Chondrocyte (in vitro differentiated cells): ENCODE data around the gene CDAN1. TPM values are rescaled to one million over a fixed set of nuclear protein-coding genes. Genes with fewer than 3 reads are reported as not detected.

Source experiments
- DNase-seq: peaks from one replicate; pipeline ENCODE4 v3.0.0; 2021; ENCODE audit warnings: mixed read lengths, low spot score
- H3K27ac Mint-ChIP-seq: one replicate; pipeline ENCODE4 v1.8.0; 2021; ENCODE audit warnings: mild to moderate bottlenecking, moderate library complexity, mixed read lengths; ENCODE audit not compliant: unreplicated experiment
- H3K27me3 Mint-ChIP-seq: 2 replicates; pipeline ENCODE4 v1.8.0; 2021; ENCODE audit warnings: low read depth, mixed read lengths
- H3K36me3 Mint-ChIP-seq: 2 replicates; pipeline ENCODE4 v1.8.0; 2021; ENCODE audit warnings: low read depth, mixed read lengths
- H3K4me1 Mint-ChIP-seq: 2 replicates; pipeline ENCODE4 v1.8.0; 2021; ENCODE audit warnings: low read depth, mild to moderate bottlenecking, mixed read lengths
- H3K4me3 Mint-ChIP-seq: one replicate; pipeline ENCODE4 v1.8.0; 2021; ENCODE audit warnings: mild to moderate bottlenecking, moderate library complexity, mixed read lengths; ENCODE audit not compliant: unreplicated experiment
- H3K9me3 Mint-ChIP-seq: 2 replicates; pipeline ENCODE4 v1.8.0; 2021; ENCODE audit warnings: low read depth, mixed read lengths
- total RNA-seq: library from RNA; stranded (reverse); gene quantifications from 3 replicates; pipeline ENCODE4 v1.2.1, GENCODE V29; 2021
- TF ChIP-seq, protein P1 (sequence below): fragments of 200-600 bp; sonication (generic); IDR thresholded peaks from 2 replicates; pipeline ENCODE4 v1.5.0; 2021; ENCODE audit warnings: antibody characterized with exemption, mild to moderate bottlenecking, moderate library complexity

The CDAN1 gene
- total RNA-seq, 1 donor from 2014 or later = 15.7 TPM

DNA sequence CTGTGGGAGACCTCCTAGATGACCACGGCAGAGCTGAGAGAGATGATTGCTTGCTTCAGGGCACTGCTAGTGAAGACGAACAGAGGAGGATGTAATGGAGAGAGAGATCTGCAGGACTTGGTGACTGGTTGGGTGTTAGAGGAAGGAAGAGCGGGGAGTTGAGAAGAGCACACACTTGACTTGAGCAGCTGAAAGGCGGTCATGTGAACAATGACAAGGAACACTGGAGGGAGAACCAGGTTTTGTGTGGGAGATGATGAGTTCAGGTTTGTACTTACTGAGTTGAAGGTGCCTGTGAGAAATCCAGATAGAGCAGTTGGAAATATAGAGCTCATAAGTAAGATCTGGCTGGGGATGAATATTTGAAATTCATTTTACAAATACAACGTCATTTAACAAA, 40.3 kb downstream of the CDAN1 start:
- Mint-ChIP-seq H3K36me3 (peaks cover 31% of the 10 kb centered on the region), H3K9me3 (peaks cover 13% of the 10 kb centered on the region), H3K4me1 (no peaks in the 10 kb centered on the region), H3K27me3 (no peaks in the 10 kb centered on the region), H3K4me3 (no peak overlapping the region), H3K27ac (no peak overlapping the region)
- TF ChIP-seq, protein P1, sequence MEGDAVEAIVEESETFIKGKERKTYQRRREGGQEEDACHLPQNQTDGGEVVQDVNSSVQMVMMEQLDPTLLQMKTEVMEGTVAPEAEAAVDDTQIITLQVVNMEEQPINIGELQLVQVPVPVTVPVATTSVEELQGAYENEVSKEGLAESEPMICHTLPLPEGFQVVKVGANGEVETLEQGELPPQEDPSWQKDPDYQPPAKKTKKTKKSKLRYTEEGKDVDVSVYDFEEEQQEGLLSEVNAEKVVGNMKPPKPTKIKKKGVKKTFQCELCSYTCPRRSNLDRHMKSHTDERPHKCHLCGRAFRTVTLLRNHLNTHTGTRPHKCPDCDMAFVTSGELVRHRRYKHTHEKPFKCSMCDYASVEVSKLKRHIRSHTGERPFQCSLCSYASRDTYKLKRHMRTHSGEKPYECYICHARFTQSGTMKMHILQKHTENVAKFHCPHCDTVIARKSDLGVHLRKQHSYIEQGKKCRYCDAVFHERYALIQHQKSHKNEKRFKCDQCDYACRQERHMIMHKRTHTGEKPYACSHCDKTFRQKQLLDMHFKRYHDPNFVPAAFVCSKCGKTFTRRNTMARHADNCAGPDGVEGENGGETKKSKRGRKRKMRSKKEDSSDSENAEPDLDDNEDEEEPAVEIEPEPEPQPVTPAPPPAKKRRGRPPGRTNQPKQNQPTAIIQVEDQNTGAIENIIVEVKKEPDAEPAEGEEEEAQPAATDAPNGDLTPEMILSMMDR = no peak
- no peak for DNase-seq

DNA sequence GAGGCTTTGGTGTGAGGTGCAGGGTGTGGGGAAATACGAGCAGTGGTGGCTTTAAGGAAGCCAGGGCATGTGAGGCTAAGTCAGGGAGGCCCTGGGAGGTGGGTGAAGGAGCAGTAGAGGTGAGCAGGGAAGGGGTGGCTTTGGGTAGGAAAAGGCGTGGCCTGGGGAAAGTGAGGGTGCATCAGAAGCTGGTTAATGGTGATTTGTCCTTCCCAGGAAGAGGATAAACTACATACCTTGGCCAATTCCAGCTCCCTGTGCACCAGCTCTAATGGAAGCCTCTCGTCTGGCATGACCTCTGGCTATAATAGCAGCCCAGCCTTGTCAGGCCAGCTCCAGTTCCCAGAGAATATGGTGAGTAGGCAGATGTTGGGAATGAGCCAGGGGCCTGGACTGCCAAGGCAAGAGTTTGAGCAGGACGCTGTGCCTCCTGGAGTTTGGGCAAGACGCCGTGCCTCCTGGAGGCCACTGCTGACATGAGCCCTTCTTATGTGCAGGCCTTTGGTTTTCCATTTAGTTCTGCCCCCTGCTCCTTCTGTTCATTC, 41.3 kb downstream of the CDAN1 start:
- H3K36me3 Mint-ChIP-seq = peaks cover 26% of the 10 kb centered on the region
- no peaks in the 10 kb centered on the region for H3K4me1 Mint-ChIP-seq
- no peak for DNase-seq
- H3K27ac Mint-ChIP-seq = no peak overlapping the region
- H3K27me3 Mint-ChIP-seq = no peaks in the 10 kb centered on the region
- H3K9me3 Mint-ChIP-seq = peaks cover 5% of the 10 kb centered on the region
- TF ChIP-seq, protein P1 = no peak
- no peak overlapping the region for H3K4me3 Mint-ChIP-seq

DNA sequence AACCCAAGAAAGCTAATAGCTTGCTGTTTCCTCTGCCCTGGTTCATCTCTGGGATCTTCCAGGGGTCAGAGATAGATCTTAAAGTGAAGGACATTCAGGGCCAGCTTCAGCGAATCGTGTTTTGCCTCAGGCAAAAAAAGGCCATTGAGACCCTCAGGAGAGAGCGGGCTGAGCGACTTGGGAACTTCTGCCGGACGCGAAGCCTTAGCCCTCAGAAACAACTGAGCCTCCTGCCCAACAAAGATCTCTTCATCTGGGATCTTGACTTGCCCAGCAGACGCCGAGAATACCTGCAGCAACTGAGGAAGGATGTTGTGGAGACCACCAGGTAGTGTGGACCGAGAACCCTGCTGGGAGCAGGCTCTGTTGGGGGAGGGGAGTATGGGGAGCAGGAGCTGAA, 42.5 kb downstream of the CDAN1 start:
- Mint-ChIP-seq H3K9me3 (no peaks in the 10 kb centered on the region), H3K27me3 (no peaks in the 10 kb centered on the region), H3K4me1 (no peaks in the 10 kb centered on the region), H3K36me3 (peaks cover 23% of the 10 kb centered on the region), H3K4me3 (no peak overlapping the region), H3K27ac (no peak overlapping the region)
- no peak for DNase-seq
- TF ChIP-seq, protein P1 = no peak

DNA sequence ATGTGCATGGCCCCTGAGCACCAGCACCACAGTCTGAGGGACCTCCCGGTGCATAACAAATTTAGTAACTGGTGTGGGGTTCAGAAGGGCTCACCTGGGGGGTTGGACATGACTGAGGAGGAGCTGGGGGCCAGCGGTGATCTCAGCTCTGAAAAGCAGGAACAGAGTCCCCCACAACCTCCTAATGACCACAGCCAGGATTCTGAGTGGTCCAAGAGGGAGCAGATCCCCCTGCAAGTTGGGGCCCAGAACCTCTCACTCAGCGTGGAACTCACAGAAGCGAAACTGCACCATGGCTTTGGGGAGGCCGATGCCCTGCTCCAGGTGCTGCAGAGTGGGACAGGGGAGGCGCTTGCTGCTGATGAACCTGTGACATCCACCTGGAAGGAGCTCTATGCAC, 43.0 kb downstream of the CDAN1 start:
- peaks cover 21% of the 10 kb centered on the region for H3K36me3 Mint-ChIP-seq
- H3K9me3 Mint-ChIP-seq = no peaks in the 10 kb centered on the region
- no peak overlapping the region for H3K4me3 Mint-ChIP-seq

DNA sequence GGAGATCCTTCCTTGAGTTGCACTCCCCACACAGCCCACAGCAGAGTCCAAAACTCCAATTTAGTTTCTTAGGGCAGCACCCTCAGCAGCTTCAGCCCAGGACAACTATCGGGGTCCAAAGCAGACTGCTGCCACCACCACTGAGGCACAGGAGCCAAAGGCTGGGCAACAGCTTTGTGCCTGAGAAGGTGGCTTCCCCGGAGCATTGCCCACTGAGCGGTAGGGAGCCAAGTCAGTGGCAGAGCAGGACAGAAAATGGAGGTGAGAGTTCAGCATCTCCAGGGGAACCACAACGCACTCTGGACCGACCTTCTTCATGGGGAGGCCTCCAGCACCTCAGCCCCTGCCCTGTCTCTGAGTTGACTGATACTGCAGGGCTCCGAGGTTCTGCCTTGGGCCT, 43.4 kb downstream of the CDAN1 start:
- TF ChIP-seq, protein P1 = no peak
- no peak for DNase-seq
- Mint-ChIP-seq H3K27me3 (no peaks in the 10 kb centered on the region), H3K4me1 (no peaks in the 10 kb centered on the region), H3K4me3 (no peak overlapping the region), H3K27ac (no peak overlapping the region), H3K36me3 (peaks cover 21% of the 10 kb centered on the region), H3K9me3 (no peaks in the 10 kb centered on the region)

More for the DNA sequence above, 43.0 kb downstream of the CDAN1 start:
- Mint-ChIP-seq H3K27me3 (no peaks in the 10 kb centered on the region), H3K27ac (no peak overlapping the region), H3K4me1 (no peaks in the 10 kb centered on the region)
- DNase-seq = no peak
- TF ChIP-seq, protein P1 = no peak
